DOHH2 (cell line): Measurements from ENCODE around the gene CORO2B.

ENCODE experiments used
- CTCF ChIP-seq: fragments of 200-600 bp; sonication (generic); IDR thresholded peaks from one replicate; pipeline ENCODE4 v1.5.1; 2014; ENCODE audit warnings: antibody characterized with exemption, mild to moderate bottlenecking, low read depth, low read length; ENCODE audit not compliant: poor library complexity, severe bottlenecking
- EZH2phosphoT487 ChIP-seq: fragments of 200-600 bp; sonication (generic); IDR thresholded peaks from 2 replicates; pipeline ENCODE4 v1.6.1; 2017; ENCODE audit warnings: borderline replicate concordance, mild to moderate bottlenecking, antibody characterized with exemption, low read length, moderate library complexity, mixed read lengths

- TF ChIP-seq CTCF (no peak), EZH2phosphoT487 (no peak)
Measured at GRCh38 chr15:68678746-68679145, 100.0 kb downstream of the CORO2B start.
